Measurements from ENCODE around the gene SFI1. TPM values are rescaled to one million over a fixed set of nuclear protein-coding genes. Genes with fewer than 3 reads are reported as not detected.

SFI1 gene
- total RNA-seq, 4 donors from 2014 or later, result 55.3 to 157 (median 90.1) TPM

GRCh38 chr22:31652911-31653684, 156.8 kb downstream of the SFI1 start:
- H3K36me3 ChIP-seq, result peaks cover 0 to 16% (median 4%) of the 10 kb centered on the region in 4 donors
- TF ChIP-seq EP300 (IDR thresholded peaks at IDR 0.05; ENCODE audit: low read depth), result no peak
- no peak for TF ChIP-seq POLR2AphosphoS5 (IDR thresholded peaks at IDR 0.05)
- TF ChIP-seq POLR2A (IDR thresholded peaks at IDR 0.05), result no peak
- no peak for TF ChIP-seq CTCF (IDR thresholded peaks at IDR 0.05)
- 76 to 77% methylated on average over 8 to 9 of the region's 9 CpGs for WGBS, 2 donors (ENCODE audit: low coverage in 1 of 2)
- intact Hi-C loops (cut with DNase I; ENCODE audit: low total_unique reads) (no loop called here), in situ Hi-C loops (cut with MboI; ENCODE audit: low pct_ligation_motif_present in 1 of 4, low pct_unique_long_range_greater_than_20kb in 1 of 4, low sequenced_read_pairs in 3 of 4) (loop anchor here in 3 of 4 donors (25.0 kb wide), 2 partner anchors 284 to 309 kb away; partner anchors contain the start of gene YWHAH (in 1 of the 3))
- no peak overlapping the region for H3K4me3 ChIP-seq
- no peak overlapping the region for H3K27ac ChIP-seq
- no peaks in the 10 kb centered on the region for H3K9me3 ChIP-seq
- H3K27me3 ChIP-seq, result no peaks in the 10 kb centered on the region
- DNase-seq, result no peak
- peaks cover 0 to 7% (median 0%) of the 10 kb centered on the region in 4 donors for H3K4me1 ChIP-seq

GRCh38 chr22:31653944-31654343, 157.6 kb downstream of the SFI1 start:
- intact Hi-C loops (cut with DNase I; ENCODE audit: low total_unique reads), result no loop called here
- in situ Hi-C loops (cut with MboI; ENCODE audit: low pct_ligation_motif_present in 1 of 4, low pct_unique_long_range_greater_than_20kb in 1 of 4, low sequenced_read_pairs in 3 of 4), result loop anchor here in 3 of 4 donors (25.0 kb wide), 2 partner anchors 283 to 308 kb away; partner anchors contain the start of gene YWHAH (in 1 of the 3)
- Histone ChIP-seq H3K27me3 (no peaks in the 10 kb centered on the region), H3K9me3 (no peaks in the 10 kb centered on the region), H3K27ac (no peak overlapping the region), H3K4me3 (no peak overlapping the region), H3K4me1 (peaks cover 0 to 7% (median 0%) of the 10 kb centered on the region in 4 donors), H3K36me3 (peaks cover 0 to 8% (median 2%) of the 10 kb centered on the region in 4 donors)
- no peak for DNase-seq
- WGBS, 2 donors (ENCODE audit: low coverage in 1 of 2), result 82 to 85% methylated on average over 2 of the region's 2 CpGs
- TF ChIP-seq EP300 (IDR thresholded peaks at IDR 0.05; ENCODE audit: low read depth) (no peak), CTCF (IDR thresholded peaks at IDR 0.05) (no peak), POLR2A (IDR thresholded peaks at IDR 0.05) (no peak), POLR2AphosphoS5 (IDR thresholded peaks at IDR 0.05) (no peak)

GRCh38 chr22:31654408-31654807, 158.1 kb downstream of the SFI1 start:
- H3K27ac ChIP-seq, result no peak overlapping the region
- no peaks in the 10 kb centered on the region for H3K9me3 ChIP-seq
- no peak for DNase-seq
- peaks cover 0 to 5% (median 0%) of the 10 kb centered on the region in 4 donors for H3K36me3 ChIP-seq
- no peak overlapping the region for H3K4me3 ChIP-seq
- no peaks in the 10 kb centered on the region for H3K27me3 ChIP-seq
- peaks cover 0 to 7% (median 0%) of the 10 kb centered on the region in 4 donors for H3K4me1 ChIP-seq
- intact Hi-C loops (cut with DNase I; ENCODE audit: low total_unique reads), result no loop called here
- TF ChIP-seq EP300 (IDR thresholded peaks at IDR 0.05; ENCODE audit: low read depth) (no peak), POLR2A (IDR thresholded peaks at IDR 0.05) (no peak), POLR2AphosphoS5 (IDR thresholded peaks at IDR 0.05) (no peak), CTCF (IDR thresholded peaks at IDR 0.05) (no peak)
- in situ Hi-C loops (cut with MboI; ENCODE audit: low pct_ligation_motif_present in 1 of 4, low pct_unique_long_range_greater_than_20kb in 1 of 4, low sequenced_read_pairs in 3 of 4), result loop anchor here in 3 of 4 donors (25.0 kb wide), 2 partner anchors 283 to 308 kb away; partner anchors contain the start of gene YWHAH (in 1 of the 3)
- whole genome bisulfite sequencing, 2 donors (ENCODE audit: low coverage in 1 of 2), result 90 to 100% methylated on average over 2 to 5 of the region's 5 CpGs

- DNase-seq, result no peak
- intact Hi-C loops (cut with DNase I; ENCODE audit: low total_unique reads), result no loop called here
- Histone ChIP-seq H3K27ac (no peak overlapping the region), H3K4me3 (no peak overlapping the region), H3K27me3 (no peaks in the 10 kb centered on the region), H3K36me3 (no peaks in the 10 kb centered on the region), H3K4me1 (peaks cover 9 to 17% (median 14%) of the 10 kb centered on the region in 4 donors), H3K9me3 (no peaks in the 10 kb centered on the region)
- in situ Hi-C loops (cut with MboI; ENCODE audit: low pct_ligation_motif_present in 1 of 4, low pct_unique_long_range_greater_than_20kb in 1 of 4, low sequenced_read_pairs in 3 of 4), result loop anchor here in 3 of 4 donors (25.0 kb wide), 2 partner anchors 278 to 303 kb away; partner anchors contain the start of gene YWHAH (in 1 of the 3)
- no peak for TF ChIP-seq EP300 (IDR thresholded peaks at IDR 0.05; ENCODE audit: low read depth)
- TF ChIP-seq POLR2A (IDR thresholded peaks at IDR 0.05), result no peak
- no peak for TF ChIP-seq CTCF (IDR thresholded peaks at IDR 0.05)
- TF ChIP-seq POLR2AphosphoS5 (IDR thresholded peaks at IDR 0.05), result no peak
- 72 to 81% methylated on average over 4 to 7 of the region's 7 CpGs for WGBS, 2 donors (ENCODE audit: low coverage in 1 of 2)
These were observed 162.9 kb downstream of the SFI1 start for GRCh38 chr22:31659246-31659645.

All from transverse colon (tissue), 4 donors.